ENCODE measurements around the gene CAPN15.

The CAPN15 gene

DNA sequence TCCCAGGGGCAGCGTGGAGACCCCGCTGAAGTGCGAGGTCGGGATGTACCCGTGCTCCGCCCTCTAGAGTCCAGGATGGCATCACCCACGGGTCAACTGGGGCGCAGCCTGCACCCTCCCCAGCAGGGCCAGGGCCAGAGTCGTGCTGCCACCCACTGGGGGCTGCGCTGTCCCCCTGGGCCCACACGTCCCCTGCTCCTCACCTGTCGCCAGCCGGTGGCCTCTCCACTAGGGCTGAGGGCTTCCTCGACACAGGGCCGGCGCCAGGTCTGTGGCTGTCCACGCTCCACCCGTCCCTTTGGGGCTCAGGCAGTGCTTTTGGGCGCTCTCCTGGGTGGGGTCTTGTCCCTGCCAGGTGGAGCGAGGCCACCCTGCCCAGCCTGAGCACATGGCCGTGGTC lies 21.1 kb downstream of the CAPN15 start:
- DNase-seq: no peak

GRCh38 chr16:549544-550263 lies 22.2 kb downstream of the CAPN15 start:
- no peak for DNase-seq

DNA sequence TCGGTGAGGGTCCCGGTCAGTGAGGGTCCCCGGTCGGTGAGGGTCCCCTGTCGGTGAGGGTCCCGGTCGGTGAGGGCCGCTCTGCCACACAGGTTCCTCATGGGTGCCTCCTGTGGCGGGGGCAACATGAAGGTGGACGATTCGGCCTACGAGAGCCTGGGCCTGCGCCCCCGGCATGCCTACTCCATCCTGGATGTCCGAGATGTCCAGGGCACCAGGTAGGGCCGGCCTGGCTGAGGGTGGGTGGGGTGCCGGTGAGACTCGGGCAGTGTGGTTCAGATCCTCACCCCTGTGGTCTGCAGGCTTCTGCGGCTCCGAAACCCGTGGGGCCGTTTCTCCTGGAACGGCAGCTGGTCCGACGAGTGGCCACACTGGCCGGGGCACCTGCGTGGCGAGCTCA lies 23.7 kb downstream of the CAPN15 start:
- DNase-seq: no peak

DNA sequence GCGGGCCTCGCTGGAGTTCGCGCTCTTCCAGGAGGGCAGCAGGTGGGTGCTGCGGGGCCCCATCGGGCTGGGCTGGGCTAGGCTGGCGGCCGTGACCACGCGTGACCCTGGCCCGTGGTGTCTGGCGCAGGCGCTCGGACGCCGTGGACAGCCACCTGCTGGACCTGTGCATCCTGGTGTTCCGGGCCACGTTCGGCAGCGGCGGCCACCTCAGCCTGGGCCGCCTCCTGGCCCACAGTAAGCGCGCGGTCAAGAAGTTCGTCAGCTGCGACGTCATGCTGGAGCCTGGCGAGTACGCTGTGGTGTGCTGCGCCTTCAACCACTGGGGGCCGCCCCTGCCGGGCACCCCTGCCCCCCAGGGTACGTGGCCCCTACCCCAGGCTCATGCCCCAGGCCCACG lies 24.7 kb downstream of the CAPN15 start:
- no peak for DNase-seq

DNA sequence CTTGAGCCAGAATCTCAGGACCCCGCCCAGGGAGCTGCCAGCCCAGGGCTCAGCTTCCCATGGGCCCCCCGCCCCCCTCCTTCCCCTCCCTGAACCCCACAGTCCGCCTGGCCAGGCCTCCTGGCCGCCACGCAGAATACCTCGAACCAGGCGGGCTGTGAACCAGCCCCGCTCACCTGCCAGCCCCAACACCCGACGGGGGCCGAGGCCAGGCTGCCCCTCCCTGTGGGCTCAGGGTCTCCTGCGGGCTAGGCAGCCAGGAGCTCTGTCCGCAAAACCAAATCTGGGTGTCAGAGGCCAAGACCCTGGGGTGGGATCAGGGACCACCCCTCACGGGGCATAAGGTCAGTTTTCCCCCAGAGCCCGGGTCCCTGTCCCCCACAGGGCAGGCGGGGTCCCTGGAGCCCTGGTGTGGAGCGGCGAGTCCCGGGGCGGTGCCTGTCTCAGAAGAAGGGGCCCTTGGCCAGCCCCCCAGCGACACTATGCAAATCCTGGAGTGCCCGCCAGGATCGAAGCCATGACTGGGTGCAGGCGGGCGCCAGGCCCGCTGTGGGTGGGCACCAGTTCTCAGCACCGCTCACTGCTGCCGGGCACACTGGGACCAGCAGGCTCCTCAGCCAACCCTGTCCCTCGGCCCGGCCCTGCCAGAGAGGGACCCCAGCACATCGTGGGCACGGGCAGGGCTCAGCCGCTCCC lies 26.2 kb downstream of the CAPN15 start:
- no peak for DNase-seq

GRCh38 chr16:554297-554621 lies 26.7 kb downstream of the CAPN15 start:
- no peak for DNase-seq

GRCh38 chr16:554640-555365 lies 27.3 kb downstream of the CAPN15 start:
- DNase-seq: no peak

GRCh38 chr16:555528-556473 lies 28.3 kb downstream of the CAPN15 start:
- DNase-seq: no peak

DNA sequence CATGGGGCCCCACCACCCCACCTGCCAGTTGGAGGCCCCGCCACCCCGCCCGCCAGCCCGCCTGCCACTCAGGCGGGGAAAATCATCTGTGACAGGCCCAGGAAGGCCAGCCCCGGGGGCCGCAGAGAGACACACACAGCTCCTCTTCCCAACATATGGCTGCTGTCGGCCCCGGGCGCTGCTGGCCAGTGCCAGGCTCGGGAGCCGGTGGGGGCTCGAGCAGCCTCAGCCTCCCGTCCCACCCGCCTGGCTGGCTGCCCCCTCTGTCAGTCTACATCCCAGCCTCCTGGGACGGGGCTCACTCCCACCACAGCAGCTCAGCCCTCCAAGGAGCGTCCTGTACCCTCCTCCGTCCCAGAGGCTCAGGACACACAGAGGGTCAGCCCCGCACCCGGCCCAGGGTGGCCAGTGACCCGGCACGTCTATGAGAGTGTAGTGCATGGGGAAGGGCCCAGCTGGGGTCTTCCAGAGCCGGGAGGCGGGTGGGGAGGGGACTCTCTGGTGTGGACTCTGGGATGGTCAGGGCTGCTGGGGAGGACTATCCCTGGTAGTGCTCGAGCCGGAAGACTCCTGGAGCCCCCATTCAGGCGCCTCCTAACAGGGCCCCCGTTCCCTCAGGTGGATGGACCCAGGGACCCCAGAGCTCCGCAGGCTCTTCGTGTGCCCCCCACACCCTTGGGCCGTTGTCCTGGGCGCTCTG lies 29.1 kb downstream of the CAPN15 start:
- DNase-seq: no peak

DNA sequence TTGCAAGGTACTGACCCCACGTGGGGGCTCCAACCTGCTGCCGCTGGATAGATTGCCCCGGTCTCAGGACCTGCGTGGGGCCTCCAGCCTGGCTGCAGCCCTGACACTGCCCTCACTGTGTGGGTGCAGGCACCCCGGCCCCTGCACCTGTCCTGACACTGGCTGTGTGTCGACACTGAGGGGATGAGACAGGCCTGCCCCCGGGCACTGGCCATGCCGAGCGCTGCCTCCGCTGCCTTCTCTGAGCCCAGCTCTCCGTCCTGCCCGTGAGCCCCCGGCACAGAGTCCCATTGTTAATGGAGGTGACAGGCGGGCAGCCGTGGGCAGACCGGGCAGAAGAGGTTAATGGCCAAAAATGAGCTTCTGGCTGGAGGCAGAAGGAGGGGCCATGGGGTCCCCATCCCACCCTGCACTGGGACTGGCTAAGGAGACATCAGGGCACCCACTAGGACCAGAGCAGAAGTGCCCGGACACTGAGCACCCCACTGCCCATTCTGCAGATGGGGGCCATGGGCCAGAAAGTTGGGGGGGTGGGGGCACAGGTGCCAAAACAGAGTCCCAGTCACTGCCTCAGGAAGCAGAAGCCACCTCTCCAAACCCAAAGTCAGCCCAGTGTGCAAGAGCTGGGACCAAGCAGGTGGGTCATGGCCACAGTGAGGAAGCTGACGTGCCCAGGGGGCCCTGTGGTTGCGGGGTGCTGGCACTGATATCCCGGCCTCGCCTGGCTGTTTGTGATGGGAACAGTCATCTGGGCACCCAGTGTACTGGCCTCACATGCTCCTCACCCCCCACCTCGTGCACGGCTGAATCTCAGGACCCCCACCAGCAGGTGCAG lies 30.2 kb downstream of the CAPN15 start:
- no peak for DNase-seq

GRCh38 chr16:558298-559020 lies 30.9 kb downstream of the CAPN15 start:
- DNase-seq: no peak

DNA sequence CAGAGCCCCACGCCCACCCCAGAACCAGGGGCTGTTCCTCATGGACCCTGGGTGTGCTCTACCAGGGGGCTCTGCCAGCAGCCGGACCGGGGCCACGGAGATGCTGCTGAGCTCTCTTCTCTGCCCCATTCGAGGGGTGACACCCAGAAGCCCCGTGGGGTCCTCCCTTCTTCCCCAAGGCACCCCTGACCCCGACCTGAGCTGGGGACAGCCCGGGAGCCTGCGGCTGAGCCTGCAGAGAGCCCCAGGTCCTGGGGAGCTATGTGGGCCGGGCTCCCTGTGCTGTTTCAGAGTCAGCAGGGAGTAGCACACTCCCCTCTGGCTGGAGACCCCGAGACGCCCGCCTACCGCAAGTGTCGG lies 31.5 kb downstream of the CAPN15 start:
- DNase-seq: no peak

- DNase-seq: no peak
Measured at GRCh38 chr16:559411-560203, 32.1 kb downstream of the CAPN15 start.

DNA sequence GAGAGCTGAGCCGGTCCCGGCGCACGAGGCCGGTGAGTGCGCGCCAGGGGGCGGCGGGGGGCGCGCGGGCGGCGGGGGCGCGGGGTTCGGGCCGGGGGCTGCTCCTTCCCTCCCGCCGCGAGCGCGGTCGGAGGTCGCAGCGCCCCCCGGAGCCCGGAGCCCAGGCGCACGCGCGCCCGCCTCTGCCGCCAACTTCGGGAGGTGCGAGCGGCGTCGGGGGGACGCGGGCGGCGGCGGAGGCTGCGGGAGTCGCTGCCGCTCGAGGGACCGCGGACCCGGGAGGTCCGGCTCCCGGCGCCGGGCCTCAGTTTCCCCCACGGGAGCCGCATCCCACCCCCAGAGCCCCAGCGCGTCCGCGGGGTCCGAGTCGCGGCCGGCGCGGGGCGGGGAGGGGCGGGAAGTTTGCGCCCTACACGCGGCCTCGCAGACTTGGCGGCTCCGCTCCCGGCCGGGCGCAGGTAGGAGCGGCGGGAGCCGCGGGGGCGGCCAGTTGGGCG lies 32.7 kb downstream of the CAPN15 start, which contains the start of gene PRR35:
PRR35 (plus strand) TSS at position 191 of the 497 bp plus-strand sequence. CDS start 2,901 bp downstream, outside the sequence.
- no peak for DNase-seq

DNA sequence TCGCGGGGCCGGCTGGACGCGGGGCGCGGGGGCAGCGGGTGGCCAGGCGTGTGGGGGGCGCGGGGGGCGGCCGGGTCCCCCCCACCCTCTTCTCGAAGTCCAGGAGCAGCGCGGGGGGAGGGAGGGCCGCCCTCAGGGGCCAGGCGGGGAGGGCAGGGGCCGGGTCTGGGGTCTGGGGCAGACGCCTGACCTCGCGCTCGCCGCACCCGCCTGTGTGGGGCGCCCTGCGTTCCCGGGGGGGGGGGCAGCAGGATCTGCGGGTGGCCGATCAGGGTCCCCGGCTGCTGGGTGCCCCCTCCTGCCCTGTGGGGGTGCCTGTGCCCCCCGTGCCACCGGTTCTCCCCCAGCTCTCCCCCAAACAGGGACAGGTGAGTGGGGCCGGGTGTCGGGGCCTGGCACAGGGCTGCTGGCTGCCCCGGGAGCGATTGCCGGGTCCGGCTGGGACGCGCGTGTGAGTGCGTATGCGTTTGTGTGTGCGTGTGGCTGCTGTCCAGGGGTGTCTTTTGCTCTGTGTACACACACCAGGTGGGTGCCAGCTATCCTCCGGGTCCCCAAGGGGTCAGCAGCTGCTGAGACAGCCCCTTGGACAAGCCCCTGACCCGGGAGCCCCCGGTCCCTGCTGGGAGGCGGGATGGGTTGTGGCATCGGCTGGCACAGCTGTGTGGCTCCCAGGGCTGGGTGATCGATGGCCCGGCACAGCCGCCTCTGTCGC lies 33.3 kb downstream of the CAPN15 start:
- DNase-seq: no peak

DNA sequence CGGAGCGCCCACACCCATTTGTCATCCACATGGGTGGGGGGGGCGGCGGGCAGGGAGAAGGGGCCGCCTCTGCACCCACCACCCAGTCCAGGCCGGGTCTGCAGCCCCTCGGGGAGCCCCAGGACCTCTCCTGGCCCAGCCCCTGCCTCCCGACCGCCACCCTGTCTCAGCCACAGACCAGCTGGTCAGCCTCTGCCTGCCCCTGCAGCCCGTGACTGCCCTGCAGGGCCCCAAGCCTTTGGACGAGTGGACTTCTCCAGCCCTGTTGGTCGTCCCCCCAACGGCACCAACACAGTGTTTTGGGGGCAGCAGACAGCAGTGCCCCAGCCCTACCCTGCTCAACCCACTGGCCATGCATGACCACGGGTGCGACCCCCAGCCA lies 33.9 kb downstream of the CAPN15 start:
- DNase-seq: no peak

DNA sequence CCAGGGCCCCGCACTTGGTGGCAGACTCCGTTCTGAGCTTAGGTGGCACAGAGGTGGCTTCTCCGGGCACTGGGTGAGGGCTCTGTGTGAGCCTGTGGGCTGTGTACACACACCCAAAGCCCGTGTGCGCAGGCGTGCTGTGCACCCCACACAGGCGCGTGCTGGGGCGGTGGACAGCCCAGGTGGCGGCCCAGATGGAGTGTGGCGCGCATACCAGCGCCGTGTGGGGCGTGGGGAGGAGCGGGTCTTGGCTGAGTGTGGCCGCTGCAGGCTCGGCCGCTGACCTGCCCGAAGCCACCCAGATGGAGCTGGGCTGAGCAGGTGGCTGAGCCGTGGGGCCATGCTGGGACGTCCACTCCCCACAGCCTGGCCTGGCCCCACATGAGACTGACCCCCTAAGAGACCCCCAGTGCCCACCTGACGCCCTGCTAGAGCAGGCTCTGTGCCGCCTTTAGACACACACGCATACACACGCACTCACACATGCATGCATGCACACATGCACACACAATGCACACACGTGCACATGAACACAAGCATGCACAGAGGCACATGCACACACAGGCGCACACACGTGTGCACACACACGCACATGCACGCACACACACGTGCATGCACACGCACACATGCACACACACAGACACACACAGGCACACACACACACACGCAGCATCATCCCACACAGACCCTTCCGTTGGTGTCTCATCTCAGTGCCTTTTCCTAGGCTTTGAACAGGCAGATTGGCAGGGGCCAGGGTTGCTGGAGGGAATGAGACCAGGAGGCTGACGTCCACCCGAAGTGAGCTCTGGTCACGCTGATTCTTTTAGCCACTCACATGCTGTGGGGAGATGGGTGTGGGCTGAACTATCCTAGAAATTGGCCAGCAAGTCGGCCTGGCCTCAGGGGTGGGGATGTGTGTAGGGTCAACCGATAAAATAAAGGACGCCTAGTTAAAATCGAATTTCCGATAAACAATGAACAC lies 34.7 kb downstream of the CAPN15 start:
- DNase-seq: no peak

All from activated CD4-positive, alpha-beta T cell treated with anti-CD3 and anti-CD28 coated beads, Interleukin-2, amount 50 U/mL, for 48 hours (primary cell).